DMS153 treated with DMSO at 0.1 percent for 48 hours (cell line): ENCODE measurements around the gene JAKMIP1.

Experiments used
- DNase-seq: peaks from one replicate; lab custom pipeline; 2025; ENCODE audit not compliant: unreplicated experiment; lab: John Stamatoyannopoulos, UW

Gene JAKMIP1

DNA sequence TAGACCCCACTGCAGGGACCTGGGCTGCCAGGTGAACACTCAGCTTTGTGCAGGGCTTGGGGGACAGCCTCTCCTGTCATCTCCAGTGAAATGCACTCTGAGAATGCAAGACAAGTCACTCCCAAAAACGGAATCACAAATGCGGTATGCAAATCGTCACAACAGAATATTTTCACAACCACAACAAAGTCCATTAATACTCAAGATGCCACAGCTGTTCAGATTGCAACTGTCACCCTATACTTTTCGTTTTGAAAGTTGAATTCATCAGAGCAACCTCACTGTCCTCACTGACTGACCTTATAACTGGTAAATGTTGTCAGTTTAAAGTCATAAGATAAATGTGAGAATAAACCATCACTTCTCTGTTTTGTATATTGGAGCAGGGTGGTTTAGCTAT is 16.6 kb downstream of the JAKMIP1 start:
- DNase-seq = no peak

DNA sequence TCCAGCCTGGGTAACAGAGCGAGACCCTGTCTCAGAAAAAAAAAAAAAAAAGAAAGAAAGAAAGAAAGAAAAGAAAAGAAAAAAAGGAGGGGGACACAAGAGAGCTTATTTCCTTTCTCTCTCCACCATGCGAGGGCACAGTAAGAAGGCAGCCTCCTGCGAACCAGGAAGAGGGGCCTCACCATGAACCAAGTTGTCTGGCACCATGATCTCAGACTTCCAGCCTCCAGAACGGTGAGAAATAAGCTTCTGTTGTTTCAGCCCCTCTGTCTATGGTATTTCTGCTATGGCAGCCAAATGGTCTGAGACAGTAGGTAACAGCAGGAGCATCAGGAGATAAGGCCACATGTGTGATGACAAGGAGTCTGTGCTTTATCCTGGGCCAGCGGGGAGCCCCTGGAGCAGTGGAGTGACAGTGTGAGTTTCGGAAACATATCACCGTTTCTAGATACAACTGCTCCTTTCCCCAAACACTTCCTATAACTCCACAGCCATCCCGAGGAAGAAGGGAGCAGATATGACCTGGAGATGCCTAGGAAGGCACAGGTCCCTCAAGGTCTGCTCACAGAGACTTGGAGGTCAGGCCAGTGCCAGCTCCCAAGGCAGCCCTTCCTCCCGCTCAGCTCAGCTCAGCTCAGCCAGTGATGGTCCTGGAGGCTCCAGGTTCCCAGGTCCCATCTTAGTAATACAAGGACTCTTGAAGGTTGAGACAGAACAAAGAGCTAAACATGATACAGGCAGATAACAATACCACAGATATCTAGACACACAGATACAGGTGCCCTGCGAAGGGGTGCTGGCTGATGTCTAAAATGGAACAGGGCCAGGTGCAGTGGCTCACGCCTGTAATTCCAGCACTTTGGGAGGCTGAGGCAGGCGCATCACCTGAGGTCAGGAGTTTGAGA is 17.7 kb downstream of the JAKMIP1 start:
- no peak for DNase-seq

DNA sequence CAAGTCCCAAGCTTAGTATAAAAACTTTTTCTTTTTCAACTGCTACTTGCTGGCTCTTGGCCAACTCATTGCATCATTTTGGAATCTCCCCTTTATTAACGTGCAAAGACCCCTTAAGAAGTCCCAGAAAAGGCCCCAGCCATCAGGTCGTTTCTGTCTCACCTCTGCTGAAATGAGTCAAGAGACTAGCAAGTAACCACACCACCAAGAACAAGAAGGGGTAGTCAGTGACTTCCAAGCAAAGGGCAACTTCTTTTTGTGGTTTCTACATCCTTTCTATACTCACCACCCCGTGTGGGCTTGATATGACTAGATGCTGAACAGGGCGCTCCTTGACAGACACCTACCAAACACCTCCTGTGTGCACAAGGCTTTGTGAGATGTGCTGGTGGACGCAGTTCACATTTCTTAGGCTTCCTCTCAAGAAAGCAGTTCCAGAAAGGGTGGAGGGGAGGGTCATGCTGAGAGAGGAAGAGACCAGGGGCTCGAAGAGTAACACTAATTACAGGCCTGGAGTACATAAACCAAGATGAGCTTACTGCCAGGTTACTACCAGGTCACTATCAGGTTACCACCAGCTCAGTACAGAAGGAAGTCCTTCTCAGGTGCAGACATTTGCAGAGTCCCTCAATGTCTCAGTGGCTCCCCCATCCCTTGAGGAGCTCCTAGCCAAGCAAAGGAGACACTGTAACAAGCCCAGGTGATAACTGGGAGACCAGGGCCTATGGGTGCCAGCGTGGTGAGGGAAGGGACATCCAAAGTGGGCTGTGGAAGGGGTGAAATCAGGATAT is 19.3 kb downstream of the JAKMIP1 start:
- no peak for DNase-seq

DNA sequence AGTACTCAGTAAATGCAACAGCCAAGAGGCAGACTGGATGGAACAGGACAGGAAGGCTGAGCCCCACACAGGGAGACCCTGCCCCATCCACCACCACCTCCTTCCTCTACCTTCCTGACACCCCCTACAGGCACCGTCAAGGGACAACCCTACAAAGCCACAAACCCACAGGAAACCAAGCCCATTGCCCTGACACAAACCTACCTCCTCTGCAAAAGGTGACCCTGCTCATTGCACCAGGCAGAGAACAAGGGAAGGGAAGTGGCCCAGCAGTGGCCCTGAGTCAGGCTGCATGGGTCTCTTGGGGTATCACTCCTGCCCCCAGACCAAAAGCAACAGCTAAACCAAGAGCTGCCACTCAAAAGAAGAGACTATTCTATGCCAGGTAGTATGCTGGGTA is 21.0 kb downstream of the JAKMIP1 start:
- DNase-seq = no peak

DNA sequence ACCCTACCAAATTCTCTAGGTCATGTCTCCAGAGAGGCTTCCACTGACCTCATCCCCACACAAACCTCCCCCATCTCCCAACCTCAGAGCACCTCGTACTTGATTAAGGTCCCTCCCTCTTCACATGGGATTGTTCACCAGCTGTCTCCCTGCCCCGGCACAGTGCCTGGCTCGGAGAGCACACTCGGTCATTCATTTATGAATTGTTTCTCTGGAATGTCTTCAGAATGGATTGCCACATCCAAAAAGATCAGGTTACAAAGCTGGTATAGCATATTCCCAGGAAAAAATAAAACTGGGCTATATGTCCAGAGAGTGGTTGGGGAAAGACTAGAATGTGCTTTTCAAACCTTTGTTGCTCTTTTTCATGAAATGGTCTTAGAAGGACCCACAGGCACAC is 21.6 kb downstream of the JAKMIP1 start:
- DNase-seq = no peak

DNA sequence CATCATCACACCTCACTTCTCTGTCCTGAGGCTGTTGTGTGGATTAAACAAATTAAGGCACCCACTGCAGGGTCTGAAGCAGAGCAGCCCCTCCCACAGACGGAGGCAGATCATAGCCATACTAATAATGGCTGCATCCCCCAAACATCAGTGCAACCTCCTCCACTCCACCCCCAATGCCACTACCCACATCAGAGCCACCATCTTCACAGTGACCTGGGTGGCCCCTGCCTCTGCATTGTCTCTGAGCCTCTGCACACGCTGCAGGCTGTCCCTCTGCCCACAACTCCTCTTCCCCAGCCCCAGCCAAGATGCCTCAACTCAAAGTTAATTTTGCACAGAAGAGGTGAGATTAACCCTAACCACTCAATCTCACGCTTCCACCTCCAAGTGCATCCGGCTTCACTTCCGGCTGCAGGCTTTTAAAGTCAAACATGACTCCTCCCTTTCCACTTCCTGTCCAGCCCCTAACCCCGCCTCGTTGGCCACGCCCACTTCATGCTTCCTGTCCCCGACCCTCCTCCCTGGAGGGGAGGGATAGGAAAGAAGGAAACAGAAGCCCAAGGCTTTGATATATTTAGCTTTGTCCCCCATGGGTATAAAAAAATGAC is 22.7 kb downstream of the JAKMIP1 start:
- no peak for DNase-seq

DNA sequence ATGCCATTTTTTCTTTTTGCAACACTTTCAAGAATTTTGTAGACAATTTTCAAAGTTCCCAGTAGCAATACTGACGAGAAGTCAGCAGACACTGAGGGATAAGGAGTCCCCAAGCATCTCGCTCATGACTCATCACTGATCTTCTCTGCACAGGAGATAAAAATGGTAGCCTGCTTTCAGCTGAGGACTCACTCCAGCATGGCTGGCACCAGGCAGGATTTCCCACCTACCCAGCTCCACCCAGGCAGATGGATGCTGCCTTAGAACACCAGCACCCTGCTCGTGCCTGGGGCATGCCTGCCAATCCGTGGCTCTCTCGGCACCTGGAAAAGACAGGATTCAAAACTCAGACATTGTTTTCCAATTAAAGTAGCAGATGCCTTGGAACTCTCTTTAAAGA is 24.9 kb downstream of the JAKMIP1 start:
- no peak for DNase-seq

DNA sequence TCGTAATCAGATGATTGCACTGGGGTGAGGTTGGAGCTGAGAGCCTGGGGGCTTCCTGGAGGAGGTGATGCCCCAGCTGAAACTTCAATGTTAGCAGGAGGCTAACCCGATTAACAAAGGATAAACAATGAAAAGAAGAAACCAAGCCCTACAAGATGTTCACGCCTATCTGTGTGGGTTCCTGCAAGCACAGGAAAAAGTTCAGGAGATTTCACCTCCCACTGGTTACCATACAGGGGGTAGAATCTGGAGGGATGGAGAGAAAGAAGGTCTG is 27.5 kb downstream of the JAKMIP1 start:
- DNase-seq = no peak

DNA sequence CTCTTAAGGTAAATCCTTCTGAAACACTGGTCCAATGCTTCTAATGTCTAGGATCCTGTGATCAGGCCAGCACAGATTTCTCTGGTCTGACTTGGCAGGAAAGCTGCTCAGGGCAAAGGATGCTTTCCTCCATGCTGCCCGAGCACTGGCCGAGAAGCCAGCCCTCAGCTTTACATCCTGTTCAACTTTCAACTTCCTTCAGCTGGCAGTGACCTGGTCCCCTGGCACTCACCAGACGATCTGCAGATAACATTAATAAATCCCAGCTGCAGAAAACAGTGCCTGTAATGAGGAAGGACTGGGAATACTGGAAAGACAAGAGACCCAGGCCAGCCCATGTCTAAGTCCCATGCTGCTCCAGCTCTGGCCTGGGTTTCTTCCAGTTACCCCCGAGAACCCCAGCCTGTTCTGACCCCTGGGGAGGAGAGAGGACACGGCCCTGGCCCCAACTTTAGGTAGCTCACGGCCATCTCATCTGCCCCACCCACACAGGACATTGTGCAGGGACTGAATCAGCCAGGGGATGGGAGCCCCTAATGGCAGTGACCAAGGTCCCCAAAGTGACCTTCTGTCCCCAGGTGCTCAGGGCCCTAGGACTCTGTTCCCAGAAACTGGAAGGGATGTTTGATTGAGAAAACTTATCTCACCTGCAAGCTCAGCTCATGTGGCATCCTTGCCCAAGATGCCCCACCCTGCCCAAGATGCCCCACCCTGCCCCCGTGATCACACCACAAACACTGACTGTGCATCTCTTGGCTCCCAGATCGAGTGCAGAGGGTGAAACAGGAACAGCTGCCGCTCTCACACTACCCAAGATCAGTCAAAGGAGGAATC is 28.0 kb downstream of the JAKMIP1 start:
- no peak for DNase-seq

DNA sequence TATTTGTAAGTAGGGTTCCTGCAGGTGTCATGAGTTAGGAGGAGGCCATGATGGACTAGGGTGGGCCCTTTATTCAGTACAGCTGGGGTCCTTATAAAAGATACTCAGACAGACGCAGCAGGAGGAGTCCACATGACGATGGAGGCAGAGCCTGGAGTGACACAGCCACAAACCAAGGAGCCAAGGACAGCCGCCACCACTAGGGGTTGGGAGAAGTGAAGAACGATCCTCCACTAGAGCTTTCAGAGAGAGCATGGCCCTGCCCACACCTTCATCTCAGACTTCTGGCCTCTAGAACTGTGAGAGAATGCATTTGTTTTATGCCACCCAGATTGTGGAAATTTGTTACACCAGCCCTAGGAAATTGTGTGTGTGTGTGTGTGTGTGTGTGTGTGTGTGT is 31.1 kb downstream of the JAKMIP1 start:
- no peak for DNase-seq

DNA sequence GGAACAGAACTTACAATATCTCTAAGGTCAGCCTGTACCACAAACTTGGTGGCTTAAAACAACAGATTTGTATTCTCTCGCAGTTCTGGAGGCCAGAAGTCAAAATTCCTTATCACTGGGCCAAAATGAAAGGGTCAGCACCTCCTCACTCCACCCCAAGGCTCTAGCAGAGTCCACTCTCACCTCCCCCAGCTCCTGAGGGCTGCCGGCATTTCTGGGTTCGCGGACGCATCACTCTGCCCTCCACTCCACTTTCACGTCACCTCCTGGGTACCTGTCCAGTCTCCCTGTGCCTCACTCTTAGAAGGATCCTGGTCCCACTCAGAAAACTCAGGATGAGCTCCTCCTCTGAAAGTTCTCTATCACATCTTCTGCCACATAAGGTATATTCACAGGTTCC is 34.6 kb downstream of the JAKMIP1 start:
- DNase-seq = no peak

DNA sequence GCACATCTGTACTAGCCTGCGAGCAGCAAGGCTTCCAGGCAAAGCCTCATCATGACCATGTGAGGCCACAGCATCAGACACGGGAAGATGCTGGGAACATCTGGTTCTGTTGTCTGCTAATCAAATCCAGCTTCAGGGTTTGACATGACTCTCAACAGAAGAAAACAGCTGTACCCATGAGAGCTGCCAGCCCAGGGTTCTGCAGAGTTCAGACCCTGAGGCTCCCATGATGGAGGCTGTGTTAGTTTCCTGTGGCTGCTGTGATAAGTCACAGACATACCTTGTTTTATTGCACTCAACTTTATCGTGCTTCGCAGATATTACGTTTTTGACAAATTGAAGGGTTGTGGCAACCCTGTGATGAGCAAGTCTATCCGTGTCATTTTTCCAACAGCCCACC is 37.5 kb downstream of the JAKMIP1 start:
- DNase-seq = no peak

DNA sequence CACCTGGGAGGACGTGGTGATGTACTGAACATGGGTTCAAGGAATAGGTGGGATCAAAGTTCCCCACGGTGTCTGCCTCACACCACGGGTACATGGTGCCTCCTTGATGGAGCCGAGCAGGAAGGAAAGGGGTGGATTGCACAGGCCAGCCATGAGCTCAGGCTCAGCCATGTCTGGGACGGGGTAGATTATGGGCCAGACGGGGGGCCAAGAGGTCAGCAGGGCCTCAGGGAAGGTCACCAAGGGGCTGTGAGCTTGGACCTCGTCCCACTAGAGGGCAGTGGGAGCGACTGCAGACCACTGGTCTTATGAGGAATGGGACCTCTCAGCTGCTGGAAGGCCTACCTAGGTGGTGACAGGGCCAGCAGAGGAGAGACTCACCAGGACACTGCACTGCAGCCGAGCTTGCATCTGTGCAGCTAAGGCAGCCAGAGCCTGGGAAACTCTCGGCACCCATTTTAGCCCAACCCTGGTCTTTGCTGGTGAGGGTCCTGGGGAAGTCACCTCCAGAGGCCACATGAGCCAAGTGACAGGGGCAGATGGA is 38.4 kb downstream of the JAKMIP1 start:
- no peak for DNase-seq

DNA sequence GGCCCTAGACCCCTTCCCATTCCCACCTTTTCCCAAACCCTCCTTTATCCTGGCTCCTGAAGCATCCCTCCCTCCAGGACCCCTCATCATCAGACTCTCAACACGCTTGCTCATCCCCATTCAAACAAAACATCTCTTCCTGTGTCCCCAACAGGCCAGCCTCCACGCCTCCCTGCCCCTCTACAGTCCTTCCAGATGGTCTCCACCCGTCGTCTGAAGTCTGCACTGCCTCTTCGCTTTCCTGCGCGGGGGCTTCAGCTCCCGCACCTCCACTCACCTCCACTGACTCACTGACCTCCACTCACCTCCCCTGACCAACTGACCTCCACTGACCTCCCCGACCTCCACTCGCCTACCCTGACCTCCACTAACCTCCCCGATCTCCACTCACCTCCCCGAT is 39.8 kb downstream of the JAKMIP1 start:
- DNase-seq = no peak

DNA sequence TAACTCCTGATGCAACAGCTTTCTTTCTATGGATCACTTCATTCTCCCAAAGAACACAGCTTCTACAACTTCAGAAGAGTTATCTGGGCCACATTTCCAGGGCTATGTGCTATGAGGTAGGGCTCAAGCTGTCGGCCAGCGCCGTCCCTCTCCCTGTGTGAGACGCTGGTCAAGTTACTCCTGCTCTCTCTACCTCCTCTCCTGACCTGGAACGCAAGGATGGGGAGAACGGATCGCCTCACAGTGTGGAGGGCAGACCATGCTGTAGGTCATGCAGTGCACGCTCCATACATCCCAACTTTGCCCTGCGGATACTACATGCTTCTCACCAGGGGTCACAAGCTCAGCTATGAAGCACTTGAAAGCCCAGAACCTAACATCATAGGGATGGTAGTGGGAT is 42.4 kb downstream of the JAKMIP1 start:
- no peak for DNase-seq

DNA sequence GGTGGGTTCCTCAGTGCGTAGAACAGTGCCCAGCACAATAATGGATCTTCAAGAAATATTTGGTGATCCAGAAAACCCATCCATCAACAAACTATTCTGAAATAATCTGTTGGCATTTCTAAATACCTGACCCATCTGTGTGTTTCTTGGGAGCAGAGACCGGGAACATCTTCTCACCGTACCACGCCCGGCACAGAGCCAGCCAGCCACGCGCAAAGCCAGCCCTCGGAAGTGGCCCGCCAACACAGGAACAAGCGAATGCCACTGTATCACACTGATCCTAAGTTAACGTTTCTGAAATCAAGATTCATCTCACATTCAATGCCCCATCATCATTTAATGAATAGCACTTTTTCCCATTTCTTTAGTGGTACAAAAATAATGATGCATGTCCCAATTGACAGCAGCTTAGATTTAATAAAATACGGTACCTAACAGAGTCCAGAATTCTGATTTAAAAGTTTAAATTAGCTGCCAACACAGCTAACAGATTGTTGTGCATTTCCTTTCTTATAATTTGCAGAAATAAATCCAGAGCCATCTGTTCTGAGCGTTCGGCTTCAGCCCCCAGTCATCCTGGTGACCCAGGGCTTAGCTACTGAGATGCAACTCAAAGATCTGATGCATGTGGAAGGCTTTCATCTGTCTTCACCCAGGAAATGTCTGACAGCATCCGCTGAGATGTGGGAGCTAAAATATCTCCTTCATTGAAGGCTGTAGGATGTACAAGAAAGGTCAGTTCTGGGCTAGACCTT is 44.2 kb downstream of the JAKMIP1 start:
- DNase-seq = no peak

DNA sequence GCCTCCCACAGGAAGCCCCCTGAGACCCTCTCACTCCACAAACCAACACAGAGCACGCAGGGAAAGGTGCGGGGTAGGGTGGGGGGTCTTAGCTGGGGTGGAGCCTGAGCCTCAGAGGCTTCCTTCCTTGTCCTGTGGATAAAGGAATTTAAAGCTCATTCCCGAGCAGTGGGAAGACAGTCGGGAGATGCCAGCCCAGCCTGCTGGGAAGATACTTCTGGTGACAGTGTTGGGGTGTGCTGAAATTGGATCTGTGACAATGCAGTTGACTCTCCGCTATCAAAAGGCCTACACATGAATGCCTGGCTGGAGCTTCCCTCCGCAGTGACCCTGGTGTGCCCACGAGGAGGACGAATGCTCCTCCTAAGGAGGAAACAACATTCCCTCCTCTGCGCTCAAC is 45.5 kb downstream of the JAKMIP1 start:
- DNase-seq = no peak

DNA sequence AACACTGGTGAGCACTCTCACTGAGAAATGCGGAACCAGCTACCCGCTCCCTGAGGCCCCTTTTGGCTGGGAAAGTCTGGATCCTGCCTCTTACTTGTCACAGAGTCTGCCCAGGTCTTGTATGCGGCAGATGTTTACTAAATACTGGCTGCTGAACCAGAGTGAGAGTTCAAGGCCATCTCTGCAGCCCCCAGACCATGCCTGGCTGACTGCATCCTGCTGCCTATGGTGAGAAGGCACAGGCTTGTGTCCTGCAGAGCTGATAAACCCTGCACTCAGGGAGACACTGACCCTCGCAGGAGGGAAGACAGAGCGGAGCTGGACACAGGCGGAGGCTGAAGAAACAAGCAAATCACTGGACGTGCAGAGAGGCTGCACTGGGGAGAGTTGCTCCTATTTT is 46.5 kb downstream of the JAKMIP1 start:
- no peak for DNase-seq

DNA sequence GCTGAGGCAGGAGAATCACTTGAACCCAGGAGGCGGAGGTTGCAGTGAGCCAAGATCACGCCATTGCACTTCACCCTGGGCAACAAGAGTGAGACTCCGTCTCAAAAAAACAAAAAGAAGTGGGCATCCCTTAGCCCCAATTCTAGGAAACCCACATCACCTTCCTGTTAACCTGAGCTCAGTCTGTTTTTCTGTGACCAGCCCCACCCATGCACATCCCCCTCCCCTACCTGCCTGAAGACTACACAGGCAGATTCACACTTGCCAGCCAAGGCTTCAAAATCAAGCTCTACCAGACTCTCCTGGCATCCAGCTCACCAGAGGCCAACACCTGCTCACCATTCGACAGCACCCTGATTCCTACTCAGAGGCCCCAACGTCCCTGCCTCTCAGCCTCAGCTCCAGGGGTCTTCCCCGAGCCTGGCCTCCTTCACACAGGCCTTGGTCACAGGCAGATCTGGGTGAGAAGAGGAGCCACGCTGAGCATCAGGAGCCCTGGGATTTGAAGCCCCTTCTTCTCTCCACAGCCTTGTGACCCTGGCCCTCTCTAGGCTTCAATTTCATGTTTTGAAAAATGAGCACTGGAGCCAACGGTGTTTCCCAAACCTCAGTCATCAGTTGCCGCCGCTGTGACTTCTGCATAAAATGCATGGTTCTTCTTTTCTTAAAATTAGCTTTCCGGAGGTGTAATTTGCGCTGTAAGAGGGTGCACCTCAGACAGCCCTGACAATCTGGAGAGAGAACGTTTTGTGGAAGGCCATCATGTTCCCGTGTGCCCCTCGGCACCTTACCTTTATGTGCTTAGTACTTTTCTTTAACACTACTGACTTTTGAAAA is 47.3 kb downstream of the JAKMIP1 start:
- DNase-seq = no peak
